ENCODE measurements around the gene CACNB1. TPM values are rescaled to one million over a fixed set of nuclear protein-coding genes. Genes with fewer than 3 reads are reported as not detected.

The CACNB1 gene
- total and polyA plus RNA-seq, 2 experiments from 2014 or later: 1.9 to 4.2 TPM

DNA sequence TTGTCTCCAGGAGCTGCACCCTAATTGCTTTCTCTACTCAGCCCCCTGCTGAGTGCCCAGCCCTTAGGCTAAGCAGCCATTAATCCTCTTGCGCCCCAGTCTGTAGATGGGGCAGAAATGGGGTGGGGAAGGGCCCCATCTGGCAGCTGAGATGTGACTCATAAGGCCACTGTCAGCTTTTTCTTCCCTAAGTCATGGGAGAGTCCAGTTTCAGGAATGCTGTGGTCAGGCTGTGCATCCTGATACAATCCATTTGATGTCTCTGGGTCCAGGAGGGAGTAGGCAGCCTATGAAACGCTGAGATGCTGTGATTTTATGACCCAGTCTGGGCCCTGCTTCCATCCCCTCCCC lies 58.3 kb downstream of the CACNB1 start:
- DNase-seq (ENCODE audit: low spot score): no peak
- Histone ChIP-seq H3K4me1 (ENCODE audit: insufficient read depth) (peaks cover 9% of the 10 kb centered on the region), H2AFZ (no peak overlapping the region), H3K4me3 (no peak overlapping the region), H3K27ac (no peak overlapping the region), H4K20me1 (ENCODE audit: insufficient read depth, poor library complexity, severe bottlenecking) (no peaks in the 10 kb centered on the region), H3K36me3 (replicated peaks; ENCODE audit: insufficient read depth, low read depth) (no peaks in the 10 kb centered on the region), H3K9me3 (ENCODE audit: low read depth) (no peaks in the 10 kb centered on the region), H3K4me2 (no peak overlapping the region), H3K79me2 (no peaks in the 10 kb centered on the region), H3K27me3 (no peaks in the 10 kb centered on the region), H3K9me2 (replicated peaks; ENCODE audit: insufficient read depth) (no peaks in the 10 kb centered on the region)
- 71% methylated on average over 2 of the region's 2 CpGs for WGBS (ENCODE audit: low lambda C conversion rate, missing lambda C conversion rate)
- TF ChIP-seq, protein P1, sequence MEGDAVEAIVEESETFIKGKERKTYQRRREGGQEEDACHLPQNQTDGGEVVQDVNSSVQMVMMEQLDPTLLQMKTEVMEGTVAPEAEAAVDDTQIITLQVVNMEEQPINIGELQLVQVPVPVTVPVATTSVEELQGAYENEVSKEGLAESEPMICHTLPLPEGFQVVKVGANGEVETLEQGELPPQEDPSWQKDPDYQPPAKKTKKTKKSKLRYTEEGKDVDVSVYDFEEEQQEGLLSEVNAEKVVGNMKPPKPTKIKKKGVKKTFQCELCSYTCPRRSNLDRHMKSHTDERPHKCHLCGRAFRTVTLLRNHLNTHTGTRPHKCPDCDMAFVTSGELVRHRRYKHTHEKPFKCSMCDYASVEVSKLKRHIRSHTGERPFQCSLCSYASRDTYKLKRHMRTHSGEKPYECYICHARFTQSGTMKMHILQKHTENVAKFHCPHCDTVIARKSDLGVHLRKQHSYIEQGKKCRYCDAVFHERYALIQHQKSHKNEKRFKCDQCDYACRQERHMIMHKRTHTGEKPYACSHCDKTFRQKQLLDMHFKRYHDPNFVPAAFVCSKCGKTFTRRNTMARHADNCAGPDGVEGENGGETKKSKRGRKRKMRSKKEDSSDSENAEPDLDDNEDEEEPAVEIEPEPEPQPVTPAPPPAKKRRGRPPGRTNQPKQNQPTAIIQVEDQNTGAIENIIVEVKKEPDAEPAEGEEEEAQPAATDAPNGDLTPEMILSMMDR (IDR thresholded peaks at IDR 0.05; ENCODE audit: poor library complexity): no peak
- TF ChIP-seq EZH2 (IDR thresholded peaks at IDR 0.05; ENCODE audit: borderline replicate concordance) (no peak), EZH2phosphoT487 (IDR thresholded peaks at IDR 0.05; ENCODE audit: low read depth, severe bottlenecking, unreplicated experiment) (no peak)

DNA sequence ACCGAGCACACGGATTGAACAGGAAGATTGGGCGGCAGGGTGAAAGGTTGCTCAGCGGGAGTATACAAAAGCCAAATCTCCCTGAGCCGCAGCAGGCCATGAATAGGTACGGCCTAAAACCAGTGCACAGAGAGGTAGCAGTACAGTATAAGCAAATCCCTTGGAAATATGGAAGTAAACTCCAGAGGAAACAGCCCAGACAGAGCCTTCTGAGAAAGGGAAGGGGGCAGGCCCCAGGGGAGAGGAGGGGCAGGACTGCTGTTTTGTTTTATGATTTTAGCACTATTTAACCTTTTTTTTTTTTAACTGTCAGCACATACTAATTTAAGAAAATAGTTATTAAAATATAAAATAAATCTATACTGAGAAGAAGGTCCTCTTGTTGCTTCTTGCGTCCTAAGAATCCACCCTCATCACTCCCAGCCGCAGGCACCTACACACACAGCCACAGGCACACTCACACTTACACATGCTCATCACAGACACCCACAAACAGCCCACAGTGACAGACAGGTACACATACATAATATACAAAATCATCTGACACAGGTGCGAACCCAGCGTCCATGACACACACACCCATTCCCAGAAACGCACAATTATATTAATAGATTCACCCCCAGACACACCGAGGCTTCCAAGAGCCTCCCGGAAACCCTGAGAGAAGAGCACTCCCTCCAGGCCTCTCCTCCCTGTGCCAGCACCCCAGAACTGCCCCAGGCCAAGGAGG lies 58.9 kb downstream of the CACNB1 start:
- Histone ChIP-seq H3K4me3 (no peak overlapping the region), H2AFZ (no peak overlapping the region), H3K9me2 (replicated peaks; ENCODE audit: insufficient read depth) (no peaks in the 10 kb centered on the region), H3K27ac (no peak overlapping the region), H3K36me3 (replicated peaks; ENCODE audit: insufficient read depth, low read depth) (no peaks in the 10 kb centered on the region), H3K79me2 (no peaks in the 10 kb centered on the region), H3K4me2 (no peak overlapping the region), H3K4me1 (ENCODE audit: insufficient read depth) (peaks cover 4% of the 10 kb centered on the region), H3K9me3 (ENCODE audit: low read depth) (no peaks in the 10 kb centered on the region), H4K20me1 (ENCODE audit: insufficient read depth, poor library complexity, severe bottlenecking) (no peaks in the 10 kb centered on the region), H3K27me3 (no peaks in the 10 kb centered on the region)
- TF ChIP-seq EZH2phosphoT487 (IDR thresholded peaks at IDR 0.05; ENCODE audit: low read depth, severe bottlenecking, unreplicated experiment) (no peak), EZH2 (IDR thresholded peaks at IDR 0.05; ENCODE audit: borderline replicate concordance) (no peak)
- TF ChIP-seq, protein P1 (IDR thresholded peaks at IDR 0.05; ENCODE audit: poor library complexity): no peak
- DNase-seq (ENCODE audit: low spot score): no peak
- 92% methylated on average over 13 of the region's 13 CpGs for WGBS (ENCODE audit: low lambda C conversion rate, missing lambda C conversion rate)

DNA sequence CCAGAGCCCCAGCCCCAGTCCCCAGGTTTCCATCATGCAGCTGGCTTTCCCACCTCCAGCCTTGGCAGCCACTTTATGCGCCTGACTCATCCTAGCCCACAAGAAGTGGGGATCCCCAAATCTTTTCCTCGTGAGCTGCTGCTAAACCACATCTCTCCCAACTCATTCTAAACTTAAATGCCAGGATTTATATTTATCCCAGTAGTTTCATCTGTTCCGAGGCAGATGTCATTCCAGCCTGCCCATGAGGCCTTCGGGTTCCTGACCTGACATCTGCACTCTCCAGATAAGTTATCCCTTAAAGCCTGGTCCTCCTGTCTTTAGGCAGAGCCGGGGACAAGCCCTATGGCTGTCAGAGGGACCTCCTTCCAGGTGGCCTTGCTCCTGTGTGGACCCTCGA lies 62.6 kb downstream of the CACNB1 start:
- H4K20me1 ChIP-seq (ENCODE audit: insufficient read depth, poor library complexity, severe bottlenecking): no peaks in the 10 kb centered on the region
- no peaks in the 10 kb centered on the region for H3K9me2 ChIP-seq (replicated peaks; ENCODE audit: insufficient read depth)
- H3K4me3 ChIP-seq: no peak overlapping the region
- no peak overlapping the region for H2AFZ ChIP-seq
- no peaks in the 10 kb centered on the region for H3K27me3 ChIP-seq
- no peaks in the 10 kb centered on the region for H3K9me3 ChIP-seq (ENCODE audit: low read depth)
- no peaks in the 10 kb centered on the region for H3K4me1 ChIP-seq (ENCODE audit: insufficient read depth)
- WGBS (ENCODE audit: low lambda C conversion rate, missing lambda C conversion rate): 80% methylated on average over 6 of the region's 6 CpGs
- no peaks in the 10 kb centered on the region for H3K79me2 ChIP-seq
- no peak for DNase-seq (ENCODE audit: low spot score)
- no peak overlapping the region for H3K27ac ChIP-seq
- H3K36me3 ChIP-seq (replicated peaks; ENCODE audit: insufficient read depth, low read depth): no peaks in the 10 kb centered on the region
- TF ChIP-seq, protein P1 (IDR thresholded peaks at IDR 0.05; ENCODE audit: poor library complexity): no peak
- TF ChIP-seq EZH2phosphoT487 (IDR thresholded peaks at IDR 0.05; ENCODE audit: low read depth, severe bottlenecking, unreplicated experiment) (no peak), EZH2 (IDR thresholded peaks at IDR 0.05; ENCODE audit: borderline replicate concordance) (no peak)
- no peak overlapping the region for H3K4me2 ChIP-seq

Measured in hepatocyte (in vitro differentiated cells).